Prostate gland (tissue), 2 donors: ENCODE measurements around the gene ACSM4. TPM values are rescaled to one million over a fixed set of nuclear protein-coding genes. Genes with fewer than 3 reads are reported as not detected.

ENCODE experiments used
- DNase-seq: peaks from one replicate; pipeline ENCODE4 v3.0.0-alpha.2; 2019; ENCODE audit warnings: low spot score
- H3K27ac ChIP-seq, 2 donors: fragments of 200-600 bp; sonication (generic); 2 replicates each; pipeline ENCODE4 v1.5.1; 2017 to 2019
- H3K27me3 ChIP-seq: fragments of 200-600 bp; sonication (generic); replicated peaks from 2 replicates; pipeline ENCODE4 v1.5.1; 2019; ENCODE audit not compliant: insufficient read depth
- H3K36me3 ChIP-seq, 2 donors: fragments of 200-600 bp; sonication (generic); 1 replicate in 1 of 2; 2 replicates in 1 of 2; pipeline versions ENCODE4 v1.5.1 to v1.8.1; 2017 to 2019
- H3K4me1 ChIP-seq: fragments of 200-600 bp; sonication (generic); replicated peaks from 2 replicates; pipeline ENCODE4 v1.5.1; 2019
- H3K4me3 ChIP-seq, 2 donors: fragments of 200-600 bp; sonication (generic); 2 replicates each; pipeline ENCODE4 v1.5.1; 2017 to 2019
- H3K9me3 ChIP-seq: fragments of 200-600 bp; sonication (generic); 2 replicates; pipeline ENCODE4 v1.5.1; 2017
- CTCF ChIP-seq, 4 experiments: fragments of 200-600 bp in 2 of 4; fragments of 450-650 bp in 2 of 4; sonication (generic) in 2 of 4; IDR thresholded peaks; 1 replicate in 3 of 4; 2 replicates in 1 of 4; pipeline ENCODE4 v1.5.1; 2016 to 2019; ENCODE audit warnings: antibody characterized with exemption in 4 of 4, mild to moderate bottlenecking in 2 of 4, moderate library complexity in 2 of 4
- POLR2A ChIP-seq: fragments of 450-650 bp; IDR thresholded peaks from one replicate; pipeline ENCODE4 v1.6.1; 2016; ENCODE audit warnings: antibody characterized with exemption, mild to moderate bottlenecking
- POLR2AphosphoS5 ChIP-seq: sonication (generic); formaldehyde crosslinking; IDR thresholded peaks from one replicate; pipeline ENCODE4 v1.6.1; 2017; ENCODE audit warnings: antibody characterized with exemption
- WGBS: methylation state at CpG from one replicate; pipeline ENCODE4 v1.1.5; 2018; 5-methylcytosine and 5-hydroxymethylcytosine counted together
- intact Hi-C: fragments of 100-400 bp; cut with DNase I; formaldehyde crosslinking; loops from one replicate; pipeline ENCODE4 v1.14.2; 2022
- total RNA-seq, 2 donors: library from RNA; depleted of rRNA; stranded (reverse); fragments of >200 nt; gene quantifications; one replicate each; pipeline ENCODE4 v1.1.0, GENCODE V29; 2016

ACSM4 gene
- total RNA-seq, 2 donors from 2014 or later, result 0.91 TPM; not detected in 1

GRCh38 chr12:7304456-7304855 lies 584 bp downstream of the ACSM4 start:
- H3K4me3 ChIP-seq, result no peak overlapping the region
- intact Hi-C loops, result no loop called here
- TF ChIP-seq CTCF (IDR thresholded peaks at IDR 0.05) (no peak), POLR2AphosphoS5 (no peak), POLR2A (no peak)
- no peaks in the 10 kb centered on the region for H3K9me3 ChIP-seq
- no peaks in the 10 kb centered on the region for H3K36me3 ChIP-seq
- no peaks in the 10 kb centered on the region for H3K4me1 ChIP-seq
- H3K27me3 ChIP-seq, result no peaks in the 10 kb centered on the region
- 70% methylated on average over 5 of the region's 5 CpGs for WGBS
- no peak overlapping the region for H3K27ac ChIP-seq
- DNase-seq, result no peak

GRCh38 chr12:7310070-7310469 lies 6.2 kb downstream of the ACSM4 start:
- Histone ChIP-seq H3K9me3 (no peaks in the 10 kb centered on the region), H3K27me3 (no peaks in the 10 kb centered on the region), H3K4me1 (no peaks in the 10 kb centered on the region), H3K4me3 (no peak overlapping the region), H3K36me3 (no peaks in the 10 kb centered on the region), H3K27ac (no peak overlapping the region)
- WGBS, result 92% methylated on average over 4 of the region's 4 CpGs
- intact Hi-C loops, result no loop called here
- TF ChIP-seq POLR2AphosphoS5, result no peak
- no peak for DNase-seq

- Histone ChIP-seq H3K27ac (no peak overlapping the region), H3K4me1 (no peaks in the 10 kb centered on the region), H3K4me3 (no peak overlapping the region), H3K36me3 (no peaks in the 10 kb centered on the region), H3K27me3 (no peaks in the 10 kb centered on the region), H3K9me3 (no peaks in the 10 kb centered on the region)
- 91% methylated on average over 2 of the region's 2 CpGs for WGBS
- intact Hi-C loops, result no loop called here
- TF ChIP-seq POLR2A (no peak), POLR2AphosphoS5 (no peak), CTCF (IDR thresholded peaks at IDR 0.05) (no peak)
- no peak for DNase-seq
These were observed 16.1 kb downstream of the ACSM4 start for GRCh38 chr12:7319930-7320329.

GRCh38 chr12:7321624-7322023 lies 17.8 kb downstream of the ACSM4 start:
- TF ChIP-seq POLR2A (no peak), POLR2AphosphoS5 (no peak)
- intact Hi-C loops, result no loop called here
- 79% methylated on average over 2 of the region's 2 CpGs for WGBS

GRCh38 chr12:7322599-7322998 lies 18.7 kb downstream of the ACSM4 start:
- Histone ChIP-seq H3K9me3 (no peaks in the 10 kb centered on the region), H3K4me1 (no peaks in the 10 kb centered on the region), H3K36me3 (no peaks in the 10 kb centered on the region), H3K27ac (no peak overlapping the region), H3K27me3 (no peaks in the 10 kb centered on the region), H3K4me3 (no peak overlapping the region)
- WGBS, result 93% methylated on average over 5 of the region's 5 CpGs
- DNase-seq, result no peak
- TF ChIP-seq POLR2AphosphoS5 (no peak), POLR2A (no peak), CTCF (IDR thresholded peaks at IDR 0.05) (no peak)
- intact Hi-C loops, result no loop called here

More at GRCh38 chr12:7321624-7322023, 17.8 kb downstream of the ACSM4 start:
- no peaks in the 10 kb centered on the region for H3K27me3 ChIP-seq
- no peaks in the 10 kb centered on the region for H3K9me3 ChIP-seq
- H3K36me3 ChIP-seq, result no peaks in the 10 kb centered on the region
- H3K4me1 ChIP-seq, result no peaks in the 10 kb centered on the region
- no peak overlapping the region for H3K4me3 ChIP-seq
- H3K27ac ChIP-seq, result no peak overlapping the region
- DNase-seq, result no peak

GRCh38 chr12:7324176-7324575 lies 20.3 kb downstream of the ACSM4 start:
- Histone ChIP-seq H3K27ac (no peak overlapping the region), H3K36me3 (no peaks in the 10 kb centered on the region), H3K4me1 (no peaks in the 10 kb centered on the region), H3K27me3 (no peaks in the 10 kb centered on the region), H3K4me3 (no peak overlapping the region), H3K9me3 (no peaks in the 10 kb centered on the region)
- 82% methylated on average over 5 of the region's 5 CpGs for WGBS
- no peak for DNase-seq
- no peak for TF ChIP-seq POLR2A
- no peak for TF ChIP-seq POLR2AphosphoS5
- TF ChIP-seq CTCF (IDR thresholded peaks at IDR 0.05), result no peak
- intact Hi-C loops, result no loop called here
